HCT116 (cell line): ENCODE measurements around the gene ADK. TPM values are rescaled to one million over a fixed set of nuclear protein-coding genes. Genes with fewer than 3 reads are reported as not detected.

Experiments used
- ATAC-seq: fragments of 200-7000 bp; cut with Tn5 transposase; 2 replicates; pipeline ENCODE4 v1.9.1; 2020; ENCODE audit warnings: mild to moderate bottlenecking, moderate library complexity
- BruUV-seq: library from RNA; stranded (reverse); fragments of 400-500 nt; replicated peaks from 2 replicates; lab custom pipeline; 2021; lab: Mats Ljungman, UMichigan
- CTCF ChIA-PET: fragments of 300-600 bp; sonication (Branson Sonifier 250); formaldehyde crosslinking; loops from one replicate; lab custom pipeline; 2021; ENCODE audit warnings: antibody characterized with exemption; lab: Charles Lee
- POLR2A ChIA-PET: fragments of 300-600, 350-600 bp; sonication (Branson Sonifier 250); formaldehyde crosslinking; loops from one replicate; lab custom pipeline; 2021; ENCODE audit warnings: antibody characterized with exemption; lab: Charles Lee
- RAD21 ChIA-PET, 2 experiments: fragments of 300-600 bp; sonication (Branson Sonifier 250); formaldehyde crosslinking; loops; one replicate each; lab custom pipeline; 2023; ENCODE audit warnings: low total read pairs in 2 of 2; ENCODE audit not compliant: uncharacterized antibody in 2 of 2, unreplicated experiment in 2 of 2, low non-redundant PET in 1 of 2; lab: Charles Lee
- DNase-seq: peaks from one replicate; pipeline ENCODE4 v3.0.0-alpha.2; 2010; ENCODE audit warnings: low read depth, low spot score
- H2AFZ ChIP-seq: fragments of 200-600 bp; shearing (Covaris generic), sonication (generic); 2 replicates; pipeline ENCODE4 v1.6.1; 2017; ENCODE audit warnings: low read depth, mixed run types, mixed read lengths, antibody characterized with exemption, low read length; ENCODE audit not compliant: poor library complexity, severe bottlenecking
- H3K27ac ChIP-seq: 2 replicates; pipeline ENCODE4 v1.5.1; 2012; ENCODE audit warnings: low read depth, low read length
- H3K27me3 ChIP-seq: fragments of 200-600 bp; sonication (generic); 2 replicates; pipeline ENCODE4 v1.6.1; 2016; ENCODE audit warnings: mixed run types, low read length, mixed read lengths; ENCODE audit not compliant: insufficient read depth
- H3K36me3 ChIP-seq, 2 experiments: fragments of 200-500 bp in 1 of 2; fragments of 200-600 bp in 1 of 2; sonication (Bioruptor generic) in 1 of 2; sonication (generic) in 1 of 2; 2 replicates each; pipeline versions ENCODE4 v1.5.1 to v1.6.1; 2014 to 2016; ENCODE audit warnings: low read length in 2 of 2, inconsistent platforms in 1 of 2, mixed read lengths in 1 of 2, mixed run types in 1 of 2; ENCODE audit not compliant: insufficient read depth in 2 of 2, control insufficient read depth in 1 of 2
- H3K4me1 ChIP-seq, 2 experiments: fragments of 200-600 bp in 1 of 2; sonication (generic) in 1 of 2; 2 replicates each; pipeline versions ENCODE4 v1.5.1 to v1.6.1; 2012 to 2017; ENCODE audit warnings: low read length in 2 of 2, inconsistent platforms in 1 of 2, mild to moderate bottlenecking in 1 of 2, mixed read lengths in 1 of 2, mixed run types in 1 of 2, moderate library complexity in 1 of 2; ENCODE audit not compliant: insufficient read depth in 2 of 2, control insufficient read depth in 1 of 2
- H3K4me2 ChIP-seq: fragments of 200-600 bp; sonication (generic); 2 replicates; pipeline ENCODE4 v1.6.1; 2017; ENCODE audit warnings: mixed run types, low read length, mixed read lengths
- H3K4me3 ChIP-seq, 2 experiments: fragments of 200-600 bp in 1 of 2; sonication (generic) in 1 of 2; replicated peaks in 1 of 2; 2 replicates each; pipeline ENCODE4 v1.5.1; 2011 to 2016; ENCODE audit warnings: low read length in 2 of 2, control low read depth in 1 of 2, low read depth in 1 of 2, mild to moderate bottlenecking in 1 of 2, mixed read lengths in 1 of 2, mixed run types in 1 of 2
- H3K79me2 ChIP-seq: fragments of 200-600 bp; sonication (generic); 2 replicates; pipeline ENCODE4 v1.6.1; 2017; ENCODE audit warnings: mild to moderate bottlenecking, mixed run types, low read length, moderate library complexity, mixed read lengths; ENCODE audit not compliant: insufficient read depth
- H3K9ac ChIP-seq: fragments of 200-600 bp; sonication (generic); 2 replicates; pipeline ENCODE4 v1.6.1; 2016; ENCODE audit warnings: low read length, mixed read lengths
- H3K9me2 ChIP-seq: fragments of 200-600 bp; sonication (generic), shearing (Covaris generic); 2 replicates; pipeline ENCODE4 v1.6.1; 2017; ENCODE audit warnings: mixed run types, mild to moderate bottlenecking, moderate library complexity; ENCODE audit not compliant: insufficient read depth
- H3K9me3 ChIP-seq, 2 experiments: fragments of 200-500 bp in 1 of 2; fragments of 200-600 bp in 1 of 2; sonication (Bioruptor generic) in 1 of 2; sonication (generic) in 1 of 2; 2 replicates each; pipeline ENCODE4 v1.6.1; 2014 to 2017; ENCODE audit warnings: low read length in 2 of 2, mixed read lengths in 2 of 2, inconsistent platforms in 1 of 2, low read depth in 1 of 2, mild to moderate bottlenecking in 1 of 2, mixed run types in 1 of 2, moderate library complexity in 1 of 2; ENCODE audit not compliant: control insufficient read depth in 1 of 2, insufficient read depth in 1 of 2
- H4K20me1 ChIP-seq: fragments of 200-600 bp; sonication (generic), shearing (Covaris generic); 2 replicates; pipeline ENCODE4 v1.6.1; 2017; ENCODE audit warnings: mixed run types, mild to moderate bottlenecking, moderate library complexity; ENCODE audit not compliant: insufficient read depth
- CBX3 ChIP-seq: IDR thresholded peaks from 2 replicates; pipeline ENCODE4 v1.6.1; 2012; ENCODE audit warnings: low read depth
- CEBPB ChIP-seq: IDR thresholded peaks from 2 replicates; pipeline ENCODE4 v1.6.1; 2012; ENCODE audit warnings: low read depth
- EGR1 ChIP-seq: IDR thresholded peaks from 2 replicates; pipeline ENCODE4 v1.6.1; 2012; ENCODE audit warnings: low read depth
- ELF1 ChIP-seq: IDR thresholded peaks from 2 replicates; pipeline ENCODE4 v1.6.1; 2012; ENCODE audit warnings: low read depth, borderline replicate concordance
- EZH2 ChIP-seq: fragments of 200-600 bp; sonication (generic); IDR thresholded peaks from 2 replicates; pipeline ENCODE4 v1.6.1; 2017; ENCODE audit warnings: antibody characterized with exemption, mixed run types
- MAX ChIP-seq: IDR thresholded peaks from 2 replicates; pipeline ENCODE4 v1.6.1; 2012
- SIN3A ChIP-seq: IDR thresholded peaks from 2 replicates; pipeline ENCODE4 v1.6.1; 2012; ENCODE audit warnings: low read depth
- SP1 ChIP-seq: IDR thresholded peaks from 2 replicates; pipeline ENCODE4 v1.6.1; 2012; ENCODE audit warnings: low read depth
- SRF ChIP-seq: IDR thresholded peaks from 2 replicates; pipeline ENCODE4 v1.6.1; 2012; ENCODE audit warnings: low read depth
- TCF7L2 ChIP-seq: IDR thresholded peaks from 2 replicates; pipeline ENCODE4 v1.7.0; 2011; ENCODE audit warnings: borderline replicate concordance, inconsistent platforms; ENCODE audit not compliant: insufficient read depth, insufficient read length; ENCODE audit errors: extremely low read depth
- ZBTB33 ChIP-seq: IDR thresholded peaks from 2 replicates; pipeline ENCODE4 v1.6.1; 2011; ENCODE audit warnings: mild to moderate bottlenecking, low read length, moderate library complexity; ENCODE audit not compliant: insufficient replicate concordance; ENCODE audit errors: extremely low read depth
- intact Hi-C: fragments of 100-400 bp; cut with micrococcal nuclease; formaldehyde crosslinking; loops from 2 replicates; pipeline ENCODE4 v1.10.0; 2022
- total RNA-seq: library from RNA; stranded (reverse); gene quantifications from one replicate; pipeline ENCODE4 v1.2.1, GENCODE V29; 2021; ENCODE audit not compliant: unreplicated experiment

ADK gene
- total RNA-seq, 1 experiment from 2014 or later, result 55.0 TPM

GRCh38 chr10:74746813-74747212 lies 595.8 kb downstream of the ADK start (continued):
- no peak for TF ChIP-seq ZBTB33

GRCh38 chr10:74748468-74749031 lies 597.5 kb downstream of the ADK start:
- Histone ChIP-seq H3K4me2 (no peak overlapping the region), H3K4me1 (no peaks in the 10 kb centered on the region), H3K27me3 (no peaks in the 10 kb centered on the region)
- TF ChIP-seq CEBPB (no peak), TCF7L2 (no peak), SIN3A (no peak), SP1 (no peak), EGR1 (no peak), ELF1 (no peak), ZBTB33 (no peak), EZH2 (no peak), MAX (no peak), SRF (no peak), CBX3 (no peak)
- TF ChIP-seq, all 23 proteins: peak for 0
- H4K20me1 ChIP-seq, result no peaks in the 10 kb centered on the region
- BruUV-seq, result no TSS peak
- no peak overlapping the region for H3K4me3 ChIP-seq
- ChIA-PET RAD21 (no interaction called here), POLR2A (no interaction called here), CTCF (interaction anchor here (0.6 to 1.1 kb wide), 2 partner anchors 10 to 31 kb away, joined by 3 read pairs; no protein-coding TSS in a partner anchor)
- H3K27ac ChIP-seq, result no peak overlapping the region
- no peak for ATAC-seq
- intact Hi-C loops, result no loop called here
- no peaks in the 10 kb centered on the region for H3K9me3 ChIP-seq
- H3K79me2 ChIP-seq, result no peaks in the 10 kb centered on the region
- no peaks in the 10 kb centered on the region for H3K9me2 ChIP-seq
- no peak overlapping the region for H3K9ac ChIP-seq
- H3K36me3 ChIP-seq, result no peaks in the 10 kb centered on the region
- no peak overlapping the region for H2AFZ ChIP-seq
- DNase-seq, result no peak
